ENCODE results near the gene PDLIM5. TPM values are rescaled to one million over a fixed set of nuclear protein-coding genes. Genes with fewer than 3 reads are reported as not detected.
"Not testable (repeated sequence)": the region's sequence is repeated elsewhere in the genome, so short reads cannot be mapped to it uniquely, and the experiment has no call there.

The PDLIM5 gene
- total and polyA plus RNA-seq, 5 donors from 2014 or later = 36.5 to 64.5 (median 45.3) TPM

DNA sequence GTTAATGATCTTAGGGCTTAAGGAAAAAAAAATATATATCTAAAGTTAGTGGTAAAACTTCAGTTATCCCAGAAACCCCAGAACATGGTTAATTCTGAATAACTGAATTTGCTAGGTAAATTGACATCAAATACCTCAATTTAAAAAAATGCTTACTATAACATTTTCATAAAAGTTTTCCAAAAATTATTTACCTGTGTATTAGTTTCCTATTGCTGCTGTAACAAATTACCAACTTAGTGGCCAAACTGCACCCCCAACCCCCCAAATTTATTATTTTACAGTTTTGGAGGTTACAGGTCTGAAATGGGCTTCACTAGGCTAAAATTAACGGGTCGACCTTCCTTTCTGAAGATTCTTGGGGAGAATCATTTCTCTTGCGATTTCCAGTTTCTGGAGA lies 95.2 kb downstream of the PDLIM5 start:
- DNase-seq (no peak), ATAC-seq (ENCODE audit: low read depth in 2 of 2) (no peak)
- Mint-ChIP-seq H3K4me1 (peaks cover 9 to 17% (median 11%) of the 10 kb centered on the region in 4 donors), H3K4me3 (no peak overlapping the region), H3K27me3 (no peaks in the 10 kb centered on the region), H3K27ac (no peak overlapping the region), H3K9me3 (peaks cover 0 to 5% (median 0%) of the 10 kb centered on the region in 7 donors), H3K36me3 (peaks cover 15% of the 10 kb centered on the region)
- H3K36me3 ChIP-seq (ENCODE audit: control insufficient read depth, insufficient read depth, low read length) = no peaks in the 10 kb centered on the region
- H3K4me1 ChIP-seq (ENCODE audit: control insufficient read depth, insufficient read depth, low read length, poor library complexity, severe bottlenecking) = no peaks in the 10 kb centered on the region
- H3K9me3 ChIP-seq (ENCODE audit: control insufficient read depth in 2 of 2, low read length in 2 of 2) = no peaks in the 10 kb centered on the region
- no peaks in the 10 kb centered on the region for H3K27me3 ChIP-seq (ENCODE audit: control insufficient read depth, insufficient read depth, low read length)
- no peak overlapping the region for H3K4me3 ChIP-seq (ENCODE audit: low read depth, low read length)
- H3K27ac ChIP-seq (ENCODE audit: insufficient read depth, low read length, poor library complexity, severe bottlenecking) = no peak overlapping the region

DNA sequence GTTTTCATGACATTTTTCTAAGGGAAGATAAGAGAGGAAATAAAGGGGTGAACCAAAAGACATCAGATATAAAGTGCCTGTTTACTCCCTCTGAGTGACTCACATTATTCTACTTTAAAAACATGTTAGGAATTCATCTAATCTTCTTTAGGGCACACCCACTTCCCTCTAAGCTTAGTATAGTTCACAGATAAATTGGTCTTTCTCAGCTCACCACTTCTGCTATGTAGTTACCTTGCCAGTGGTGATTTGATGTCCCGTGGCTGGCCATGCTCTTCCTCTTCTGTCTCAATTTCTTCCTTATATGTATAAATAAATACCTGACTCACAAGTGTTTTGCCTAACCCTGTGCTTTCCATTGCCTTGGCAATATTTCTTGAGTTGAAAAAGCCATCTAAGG lies 96.8 kb downstream of the PDLIM5 start:
- H3K4me1 Mint-ChIP-seq = peaks cover 9 to 18% (median 11%) of the 10 kb centered on the region in 4 donors
- no peaks in the 10 kb centered on the region for H3K27me3 ChIP-seq (ENCODE audit: control insufficient read depth, insufficient read depth, low read length)
- no peaks in the 10 kb centered on the region for H3K4me1 ChIP-seq (ENCODE audit: control insufficient read depth, insufficient read depth, low read length, poor library complexity, severe bottlenecking)
- no peak overlapping the region for H3K4me3 Mint-ChIP-seq
- no peaks in the 10 kb centered on the region for H3K27me3 Mint-ChIP-seq
- DNase-seq (peak in 1 of 3 donors; percentile 2), ATAC-seq (ENCODE audit: low read depth in 2 of 2) (no peak)
- peaks cover 15% of the 10 kb centered on the region for H3K36me3 Mint-ChIP-seq
- H3K36me3 ChIP-seq (ENCODE audit: control insufficient read depth, insufficient read depth, low read length) = no peaks in the 10 kb centered on the region
- H3K4me3 ChIP-seq (ENCODE audit: low read depth, low read length) = no peak overlapping the region
- H3K9me3 ChIP-seq (ENCODE audit: control insufficient read depth in 2 of 2, low read length in 2 of 2) = no peaks in the 10 kb centered on the region
- no peak overlapping the region for H3K27ac Mint-ChIP-seq
- no peak overlapping the region for H3K27ac ChIP-seq (ENCODE audit: insufficient read depth, low read length, poor library complexity, severe bottlenecking)
- peaks cover 0 to 5% (median 0%) of the 10 kb centered on the region in 7 donors for H3K9me3 Mint-ChIP-seq

GRCh38 chr4:94550352-94550751 lies 98.6 kb downstream of the PDLIM5 start:
- no peak overlapping the region for H3K4me3 ChIP-seq (ENCODE audit: low read depth, low read length)
- H3K27ac Mint-ChIP-seq = no peak overlapping the region
- no peaks in the 10 kb centered on the region for H3K4me1 ChIP-seq (ENCODE audit: control insufficient read depth, insufficient read depth, low read length, poor library complexity, severe bottlenecking)
- peaks cover 0 to 4% (median 0%) of the 10 kb centered on the region in 7 donors for H3K9me3 Mint-ChIP-seq
- H3K9me3 ChIP-seq (ENCODE audit: control insufficient read depth in 2 of 2, low read length in 2 of 2) = no peaks in the 10 kb centered on the region
- H3K27ac ChIP-seq (ENCODE audit: insufficient read depth, low read length, poor library complexity, severe bottlenecking) = no peak overlapping the region
- H3K4me3 Mint-ChIP-seq = no peak overlapping the region
- peaks cover 15% of the 10 kb centered on the region for H3K36me3 Mint-ChIP-seq
- no peaks in the 10 kb centered on the region for H3K27me3 ChIP-seq (ENCODE audit: control insufficient read depth, insufficient read depth, low read length)
- no peaks in the 10 kb centered on the region for H3K27me3 Mint-ChIP-seq
- H3K36me3 ChIP-seq (ENCODE audit: control insufficient read depth, insufficient read depth, low read length) = no peaks in the 10 kb centered on the region
- ATAC-seq (ENCODE audit: low read depth in 2 of 2) (no peak), DNase-seq (no peak)
- peaks cover 9 to 16% (median 11%) of the 10 kb centered on the region in 4 donors for H3K4me1 Mint-ChIP-seq

DNA sequence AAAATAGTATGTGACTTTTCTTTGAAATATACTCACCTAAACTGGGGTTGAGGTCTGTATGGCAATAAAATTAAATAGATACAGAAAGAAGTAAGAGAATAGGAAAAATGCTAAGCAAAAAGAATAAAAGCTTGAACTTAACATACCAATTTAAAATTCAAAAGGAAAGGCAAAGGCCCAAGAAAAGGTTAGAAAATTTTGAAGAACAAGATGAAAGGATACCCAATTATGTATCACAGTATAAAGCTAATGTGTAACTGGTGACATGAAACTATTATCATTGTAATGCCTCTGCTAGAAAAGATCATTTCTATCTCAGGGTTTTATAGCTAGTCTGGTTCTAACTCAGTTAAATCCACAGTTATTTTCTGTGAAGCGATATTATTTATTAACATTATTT lies 99.1 kb downstream of the PDLIM5 start:
- Histone ChIP-seq H3K4me1 (ENCODE audit: control insufficient read depth, insufficient read depth, low read length, poor library complexity, severe bottlenecking) (no peaks in the 10 kb centered on the region), H3K9me3 (ENCODE audit: control insufficient read depth in 2 of 2, low read length in 2 of 2) (no peaks in the 10 kb centered on the region), H3K4me3 (ENCODE audit: low read depth, low read length) (no peak overlapping the region), H3K27ac (ENCODE audit: insufficient read depth, low read length, poor library complexity, severe bottlenecking) (no peak overlapping the region), H3K27me3 (ENCODE audit: control insufficient read depth, insufficient read depth, low read length) (no peaks in the 10 kb centered on the region), H3K36me3 (ENCODE audit: control insufficient read depth, insufficient read depth, low read length) (no peaks in the 10 kb centered on the region)
- ATAC-seq (ENCODE audit: low read depth in 2 of 2) (no peak), DNase-seq (no peak)
- Mint-ChIP-seq H3K9me3 (peaks cover 0 to 4% (median 0%) of the 10 kb centered on the region in 7 donors), H3K36me3 (peaks cover 15% of the 10 kb centered on the region), H3K27ac (no peak overlapping the region), H3K27me3 (no peaks in the 10 kb centered on the region), H3K4me3 (no peak overlapping the region), H3K4me1 (peaks cover 9 to 16% (median 11%) of the 10 kb centered on the region in 4 donors)

- no peak for ATAC-seq (ENCODE audit: low read depth in 2 of 2)
- Histone ChIP-seq H3K4me1 (ENCODE audit: control insufficient read depth, insufficient read depth, low read length, poor library complexity, severe bottlenecking) (no peaks in the 10 kb centered on the region), H3K4me3 (ENCODE audit: low read depth, low read length) (no peak overlapping the region), H3K9me3 (ENCODE audit: control insufficient read depth in 2 of 2, low read length in 2 of 2) (no peaks in the 10 kb centered on the region), H3K36me3 (ENCODE audit: control insufficient read depth, insufficient read depth, low read length) (no peaks in the 10 kb centered on the region), H3K27ac (ENCODE audit: insufficient read depth, low read length, poor library complexity, severe bottlenecking) (no peak overlapping the region), H3K27me3 (ENCODE audit: control insufficient read depth, insufficient read depth, low read length) (no peaks in the 10 kb centered on the region)
- Mint-ChIP-seq H3K27me3 (no peaks in the 10 kb centered on the region), H3K4me1 (peaks cover 9 to 16% (median 11%) of the 10 kb centered on the region in 4 donors), H3K27ac (no peak overlapping the region), H3K9me3 (peaks cover 0 to 5% (median 2%) of the 10 kb centered on the region in 7 donors), H3K4me3 (no peak overlapping the region), H3K36me3 (peaks cover 11% of the 10 kb centered on the region)
- no peak for DNase-seq
These were observed 100.2 kb downstream of the PDLIM5 start for GRCh38 chr4:94551643-94552564.

GRCh38 chr4:94556047-94556446 lies 104.3 kb downstream of the PDLIM5 start:
- H3K27ac Mint-ChIP-seq; H3K27me3 Mint-ChIP-seq; DNase-seq; H3K4me1 ChIP-seq (ENCODE audit: control insufficient read depth, insufficient read depth, low read length, poor library complexity, severe bottlenecking); ATAC-seq (ENCODE audit: low read depth in 2 of 2); H3K4me3 ChIP-seq (ENCODE audit: low read depth, low read length); H3K27ac ChIP-seq (ENCODE audit: insufficient read depth, low read length, poor library complexity, severe bottlenecking); H3K36me3 Mint-ChIP-seq; H3K4me1 Mint-ChIP-seq; H3K4me3 Mint-ChIP-seq; H3K9me3 Mint-ChIP-seq; H3K36me3 ChIP-seq (ENCODE audit: control insufficient read depth, insufficient read depth, low read length); H3K9me3 ChIP-seq (ENCODE audit: control insufficient read depth in 2 of 2, low read length in 2 of 2); H3K27me3 ChIP-seq (ENCODE audit: control insufficient read depth, insufficient read depth, low read length): not testable (repeated sequence)

DNA sequence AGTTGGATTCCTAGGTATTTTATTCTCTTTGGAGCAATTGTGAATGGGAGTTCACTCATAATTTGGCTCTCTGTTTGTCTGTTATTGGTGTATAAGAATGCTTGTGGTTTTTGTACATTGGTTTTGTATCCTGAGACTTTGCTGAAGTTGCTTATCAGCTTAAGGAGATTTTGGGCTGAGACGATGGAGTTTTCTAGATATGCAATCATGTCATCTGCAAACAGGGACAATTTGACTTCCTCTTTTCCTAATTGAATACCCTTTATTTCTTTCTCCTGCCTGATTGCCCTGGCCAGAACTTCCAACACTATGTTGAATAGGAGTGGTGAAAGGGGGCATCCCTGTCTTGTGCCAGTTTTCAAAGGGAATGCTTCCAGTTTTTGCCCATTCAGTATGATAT lies 105.9 kb downstream of the PDLIM5 start:
- not testable (repeated sequence) for H3K36me3 Mint-ChIP-seq; H3K4me3 Mint-ChIP-seq; H3K9me3 ChIP-seq (ENCODE audit: control insufficient read depth in 2 of 2, low read length in 2 of 2); H3K4me3 ChIP-seq (ENCODE audit: low read depth, low read length); DNase-seq; H3K4me1 Mint-ChIP-seq; H3K36me3 ChIP-seq (ENCODE audit: control insufficient read depth, insufficient read depth, low read length); H3K27me3 ChIP-seq (ENCODE audit: control insufficient read depth, insufficient read depth, low read length); ATAC-seq (ENCODE audit: low read depth in 2 of 2); H3K4me1 ChIP-seq (ENCODE audit: control insufficient read depth, insufficient read depth, low read length, poor library complexity, severe bottlenecking); H3K27ac Mint-ChIP-seq; H3K9me3 Mint-ChIP-seq; H3K27ac ChIP-seq (ENCODE audit: insufficient read depth, low read length, poor library complexity, severe bottlenecking); H3K27me3 Mint-ChIP-seq
